Fibroblast of villous mesenchyme (primary cell): ENCODE measurements around the gene MAP7. TPM values are rescaled to one million over a fixed set of nuclear protein-coding genes. Genes with fewer than 3 reads are reported as not detected.

ENCODE experiments used
- DNase-seq: peaks from one replicate; pipeline ENCODE4 v3.0.0-alpha.2; 2010; ENCODE audit warnings: low read depth
- H3K4me3 ChIP-seq: 2 replicates; pipeline ENCODE4 v1.5.1; 2011; ENCODE audit warnings: low read depth, mild to moderate bottlenecking, low read length
- total RNA-seq: library from RNA; depleted of rRNA; stranded (reverse); fragments of >200 nt; gene quantifications from 2 replicates; pipeline ENCODE4 v1.2.3, GENCODE V29; 2012
- TF ChIP-seq, protein P1 (sequence below): IDR thresholded peaks from 2 replicates; pipeline ENCODE4 v1.5.1; 2012; ENCODE audit warnings: low read depth, mild to moderate bottlenecking, low read length; ENCODE audit not compliant: insufficient read depth

Gene MAP7
- total RNA-seq, 1 donor = 1.3 TPM

DNA sequence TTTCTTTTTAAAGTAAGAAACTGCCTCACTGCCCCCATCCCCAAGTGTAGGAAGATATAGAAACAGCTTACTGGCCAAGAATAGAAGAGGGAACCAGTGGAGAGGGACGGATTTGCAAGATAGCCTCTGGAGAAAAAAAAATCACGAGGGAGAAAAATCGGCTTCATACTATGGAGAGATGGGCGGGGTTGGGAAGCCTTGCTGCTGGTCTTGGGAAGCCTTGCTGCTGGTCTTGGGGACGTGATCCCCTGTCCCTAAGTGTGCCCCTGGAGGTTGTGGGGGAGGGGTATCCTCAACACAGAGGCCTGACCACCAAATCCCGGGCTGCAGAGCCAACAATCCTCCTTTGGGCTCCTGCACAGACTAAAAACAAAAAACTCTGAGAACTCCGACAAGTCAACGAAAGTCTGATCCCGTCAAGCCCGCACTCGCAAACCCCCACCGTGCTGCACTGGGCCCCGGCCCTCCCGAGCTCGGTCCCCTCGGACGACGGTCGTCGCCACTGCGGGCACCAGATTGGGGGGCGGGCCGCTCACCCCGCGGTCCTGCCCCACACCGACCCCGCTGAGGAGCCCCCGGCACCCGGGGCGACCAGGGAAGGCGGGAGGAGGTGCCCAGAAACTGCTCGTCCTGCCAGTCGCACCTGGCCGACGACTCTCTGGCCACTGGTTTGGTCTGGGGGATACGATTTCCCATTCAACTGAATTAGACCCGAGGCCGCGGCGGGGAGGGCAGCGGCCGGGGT is 750 bp downstream of the MAP7 start:
- no peak for DNase-seq
- H3K4me3 ChIP-seq = peak overlapping the region; percentile 55
- TF ChIP-seq, protein P1, sequence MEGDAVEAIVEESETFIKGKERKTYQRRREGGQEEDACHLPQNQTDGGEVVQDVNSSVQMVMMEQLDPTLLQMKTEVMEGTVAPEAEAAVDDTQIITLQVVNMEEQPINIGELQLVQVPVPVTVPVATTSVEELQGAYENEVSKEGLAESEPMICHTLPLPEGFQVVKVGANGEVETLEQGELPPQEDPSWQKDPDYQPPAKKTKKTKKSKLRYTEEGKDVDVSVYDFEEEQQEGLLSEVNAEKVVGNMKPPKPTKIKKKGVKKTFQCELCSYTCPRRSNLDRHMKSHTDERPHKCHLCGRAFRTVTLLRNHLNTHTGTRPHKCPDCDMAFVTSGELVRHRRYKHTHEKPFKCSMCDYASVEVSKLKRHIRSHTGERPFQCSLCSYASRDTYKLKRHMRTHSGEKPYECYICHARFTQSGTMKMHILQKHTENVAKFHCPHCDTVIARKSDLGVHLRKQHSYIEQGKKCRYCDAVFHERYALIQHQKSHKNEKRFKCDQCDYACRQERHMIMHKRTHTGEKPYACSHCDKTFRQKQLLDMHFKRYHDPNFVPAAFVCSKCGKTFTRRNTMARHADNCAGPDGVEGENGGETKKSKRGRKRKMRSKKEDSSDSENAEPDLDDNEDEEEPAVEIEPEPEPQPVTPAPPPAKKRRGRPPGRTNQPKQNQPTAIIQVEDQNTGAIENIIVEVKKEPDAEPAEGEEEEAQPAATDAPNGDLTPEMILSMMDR = no peak

DNA sequence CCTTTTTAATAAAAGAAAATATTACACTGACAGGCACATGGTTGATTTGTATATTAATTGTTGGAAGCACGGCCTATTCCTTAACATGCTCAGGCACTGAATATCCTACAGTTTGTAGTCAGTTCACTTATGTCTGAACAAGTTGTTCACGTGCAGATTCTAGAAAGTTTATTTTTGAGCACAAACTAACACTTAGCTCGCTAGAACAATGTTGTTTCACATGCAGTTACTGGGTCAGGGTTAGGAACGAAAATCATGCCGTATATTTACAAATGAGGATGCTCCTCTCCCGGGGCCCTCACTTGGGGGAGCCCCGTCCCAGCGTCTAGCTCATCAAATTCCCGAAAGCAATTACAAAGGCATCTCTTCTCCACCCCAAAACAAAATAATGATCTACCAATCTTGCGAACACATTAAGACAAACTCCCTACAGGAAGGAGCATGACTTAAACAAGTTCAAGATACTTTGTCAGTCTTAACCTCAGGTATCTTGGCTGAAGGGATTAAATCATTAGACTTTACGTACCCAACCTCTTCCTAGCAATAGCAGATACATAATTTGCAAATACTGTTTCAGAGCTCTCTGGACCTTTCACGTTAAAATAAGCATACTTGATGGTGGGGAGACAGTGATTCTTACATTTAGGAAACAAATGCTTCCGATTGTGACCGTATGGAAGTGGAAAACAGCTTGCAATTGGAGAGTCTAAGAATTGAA is 1.5 kb downstream of the MAP7 start:
- TF ChIP-seq, protein P1 = no peak
- H3K4me3 ChIP-seq = no peak overlapping the region

DNA sequence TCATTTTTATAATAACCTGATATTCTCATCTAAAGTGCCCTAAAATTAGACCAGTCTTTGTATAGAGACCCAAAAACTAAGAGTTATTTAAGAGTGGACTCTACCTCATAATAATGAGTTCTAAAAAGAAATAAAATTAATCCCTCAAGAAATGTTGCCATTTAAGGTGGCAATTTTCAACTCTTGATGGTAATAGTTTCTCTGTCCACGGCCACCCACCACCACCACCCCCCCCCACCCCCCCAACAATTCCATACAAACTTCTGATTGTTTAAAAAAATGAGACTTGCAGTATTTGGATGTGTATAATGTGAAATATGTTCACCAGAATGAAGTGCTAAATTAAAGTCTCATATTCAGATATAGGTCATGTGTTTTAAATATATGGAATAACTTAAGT is 2.4 kb downstream of the MAP7 start:
- no peak overlapping the region for H3K4me3 ChIP-seq
- TF ChIP-seq, protein P1 = no peak
- no peak for DNase-seq

More for the DNA sequence above, 1.5 kb downstream of the MAP7 start:
- DNase-seq = no peak

DNA sequence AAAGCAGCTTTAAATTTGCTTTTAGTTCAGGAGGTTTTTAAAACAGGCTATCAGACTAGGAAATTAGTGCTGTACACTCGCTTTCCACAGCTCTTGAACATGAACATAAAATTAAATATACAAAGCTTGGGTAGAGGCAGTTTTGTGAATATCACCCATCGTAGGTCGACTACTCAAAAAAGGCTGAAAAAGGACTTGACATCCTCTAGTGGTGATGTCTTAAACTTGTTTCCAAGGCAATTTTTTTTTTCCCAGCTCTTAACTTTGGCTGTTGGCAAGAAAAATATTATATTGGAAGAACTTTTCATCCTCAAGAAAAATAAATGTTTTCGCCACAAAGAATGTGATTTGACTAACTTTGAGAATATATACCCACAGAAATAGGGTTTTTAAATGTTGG is 2.9 kb downstream of the MAP7 start:
- peak; percentile 30 for DNase-seq
- H3K4me3 ChIP-seq = no peak overlapping the region
- TF ChIP-seq, protein P1 = peak; percentile 59

DNA sequence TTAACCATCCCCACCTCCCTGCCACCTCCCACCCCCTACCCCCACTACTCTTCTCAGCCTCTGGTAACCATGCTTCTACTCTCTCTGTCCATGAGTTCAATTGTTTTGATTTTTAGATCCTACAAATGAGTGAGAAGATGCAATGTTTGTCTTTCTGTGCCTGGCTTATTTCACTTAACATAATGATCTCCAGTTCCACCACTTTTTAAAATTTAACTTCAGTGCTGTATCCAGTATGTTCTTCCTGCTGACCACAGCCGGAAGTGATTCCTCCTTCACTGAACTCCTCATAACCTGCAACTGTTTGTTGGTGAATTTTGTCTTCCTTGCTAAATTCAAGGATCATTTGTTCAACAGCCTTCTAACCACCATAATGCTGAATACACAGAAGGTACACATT is 3.9 kb downstream of the MAP7 start:
- no peak overlapping the region for H3K4me3 ChIP-seq
- TF ChIP-seq, protein P1 = no peak
- DNase-seq = no peak

DNA sequence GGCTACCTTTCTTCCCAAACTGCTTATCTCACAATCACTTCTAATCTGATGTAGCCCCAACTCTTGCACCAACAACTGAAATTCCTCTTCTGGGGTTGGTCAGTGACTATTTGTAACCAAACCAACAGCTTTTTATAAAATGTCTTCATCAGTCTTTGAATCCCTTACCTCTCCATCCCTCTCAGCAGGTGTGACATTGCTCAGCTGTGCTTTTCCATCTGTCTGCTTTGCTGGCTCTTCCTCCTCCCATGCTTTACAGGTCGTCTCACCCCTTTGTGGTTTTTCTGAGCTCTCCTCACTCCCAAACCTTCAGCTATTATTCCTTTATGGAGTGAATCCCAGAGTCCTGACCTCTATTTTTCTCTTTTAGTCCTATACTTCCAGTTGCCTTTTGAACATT is 5.9 kb downstream of the MAP7 start:
- TF ChIP-seq, protein P1 = no peak
- DNase-seq = no peak
- no peak overlapping the region for H3K4me3 ChIP-seq
